HG03060 (cell line): ENCODE data around the gene GAB2.

ENCODE experiments used
- ATAC-seq: cut with Tn5 transposase; IDR thresholded peaks from one replicate; pipeline ENCODE4 v1.9.1; 2021; ENCODE audit warnings: low read depth, moderate number of reproducible peaks; ENCODE audit not compliant: unreplicated experiment

Gene GAB2

DNA sequence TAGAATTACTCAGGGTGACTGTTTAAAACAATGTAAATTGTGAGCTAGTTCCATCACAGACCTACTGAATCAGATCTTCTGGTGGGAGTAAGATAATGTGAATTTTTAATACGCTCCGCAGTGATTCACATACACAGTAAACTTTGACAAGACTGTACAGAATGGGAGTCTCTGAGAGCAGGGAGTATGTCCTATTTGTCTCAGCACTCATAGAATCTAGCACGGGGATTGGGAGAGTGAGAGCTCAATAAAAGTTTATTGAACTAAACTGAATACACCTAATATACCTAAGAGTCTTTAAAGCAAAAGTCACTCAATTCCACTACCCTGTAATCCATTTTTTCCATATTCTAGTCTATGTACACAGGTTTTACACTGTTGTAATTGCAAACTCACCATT, 11.2 kb upstream of the GAB2 start:
- ATAC-seq, result no peak

DNA sequence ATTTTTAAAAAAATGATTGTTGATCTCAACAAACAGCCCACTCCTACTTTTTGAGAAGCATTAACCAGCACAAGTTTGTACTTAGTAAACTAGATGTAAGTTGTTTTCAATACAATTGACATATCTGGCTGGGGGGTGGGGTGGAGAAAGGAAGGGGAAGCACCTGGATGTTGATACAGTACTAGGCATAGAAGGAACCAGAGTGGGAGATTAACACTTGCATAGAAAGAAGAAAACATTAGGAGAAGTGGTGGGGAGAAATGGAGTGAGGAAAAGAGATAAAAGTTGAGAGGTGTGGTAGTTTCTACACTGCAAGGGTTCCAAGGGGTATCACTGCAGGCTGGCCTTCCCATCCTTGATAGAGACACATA, 10.6 kb upstream of the GAB2 start:
- no peak for ATAC-seq

DNA sequence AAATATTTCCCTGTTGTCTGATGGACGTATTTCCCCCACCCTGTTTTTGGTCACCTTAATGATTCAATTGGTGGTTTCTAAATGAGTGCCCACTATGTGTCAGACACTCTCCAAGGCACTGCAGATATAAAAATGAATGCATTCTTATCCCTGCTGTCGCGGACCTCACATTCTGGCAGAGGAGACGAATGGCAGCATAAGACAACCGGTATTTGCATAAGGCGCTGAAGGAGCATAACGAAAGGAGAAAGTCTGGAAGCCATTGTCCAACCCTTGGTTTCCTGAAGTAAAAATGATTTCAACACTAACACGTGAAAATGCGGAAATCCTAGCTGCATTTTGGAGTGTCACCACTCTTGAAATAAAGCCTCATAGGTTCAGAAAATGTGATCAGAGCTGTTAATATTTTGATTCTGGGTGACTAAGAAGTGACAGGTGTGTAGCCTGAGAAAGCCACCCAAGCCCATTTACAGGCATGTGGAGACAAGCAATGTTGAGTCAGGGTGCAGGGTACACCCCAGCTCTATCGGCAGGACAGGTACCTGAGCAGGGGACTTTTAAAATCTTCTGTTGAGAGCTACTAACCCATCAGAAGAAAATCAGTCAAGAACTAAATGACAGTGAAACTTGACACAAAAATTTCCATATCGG, 10.1 kb upstream of the GAB2 start:
- no peak for ATAC-seq

DNA sequence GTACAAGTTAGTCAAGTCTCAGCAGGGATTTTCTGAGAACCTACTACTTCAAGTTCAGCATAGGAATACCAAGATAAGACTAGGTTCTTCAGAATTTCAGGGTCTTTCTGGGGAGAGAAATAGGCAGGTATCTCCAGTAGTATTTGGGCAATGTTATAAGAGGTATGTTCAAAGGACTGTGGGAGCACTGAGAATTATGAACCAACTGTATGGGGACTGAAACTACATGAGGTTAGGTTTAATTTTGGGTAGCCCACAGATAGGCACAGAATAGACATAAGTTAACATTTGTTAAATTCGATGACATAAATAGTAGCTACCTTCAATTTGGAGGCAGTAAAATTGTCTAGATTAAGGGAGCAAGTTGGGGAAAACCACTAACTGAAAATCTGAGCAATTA, 9.2 kb upstream of the GAB2 start:
- ATAC-seq, result no peak

DNA sequence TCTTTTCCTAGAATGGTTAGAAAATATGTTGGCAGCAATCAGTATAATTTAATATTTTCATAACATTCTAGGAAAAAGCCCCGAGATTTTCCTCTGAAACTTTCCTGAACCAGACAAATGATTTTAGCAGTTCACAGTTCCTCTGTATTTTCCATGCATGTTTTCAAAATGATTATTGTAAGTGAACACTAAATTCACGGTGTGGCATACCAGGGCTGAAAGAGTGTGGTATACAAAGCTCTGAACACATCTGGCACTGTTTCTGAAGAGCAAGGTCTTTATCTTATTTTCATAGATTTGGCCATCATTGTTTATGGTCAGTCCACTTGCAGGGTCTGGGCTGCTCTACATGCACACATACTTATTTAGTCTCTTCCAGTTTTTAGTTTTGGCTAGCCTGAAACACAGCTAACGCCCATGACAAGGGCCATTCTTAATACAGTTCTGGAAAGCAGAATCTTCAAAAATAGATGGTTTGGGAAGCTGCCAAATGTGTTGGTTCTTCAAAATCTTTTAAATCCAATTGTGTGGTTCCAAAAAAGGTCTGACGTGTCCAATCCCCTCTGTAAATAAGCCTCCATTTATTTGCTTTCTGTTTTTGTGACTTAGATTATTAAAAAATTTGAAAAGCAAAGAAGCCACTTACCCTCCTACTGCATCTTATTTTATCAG, 7.9 kb upstream of the GAB2 start:
- no peak for ATAC-seq

DNA sequence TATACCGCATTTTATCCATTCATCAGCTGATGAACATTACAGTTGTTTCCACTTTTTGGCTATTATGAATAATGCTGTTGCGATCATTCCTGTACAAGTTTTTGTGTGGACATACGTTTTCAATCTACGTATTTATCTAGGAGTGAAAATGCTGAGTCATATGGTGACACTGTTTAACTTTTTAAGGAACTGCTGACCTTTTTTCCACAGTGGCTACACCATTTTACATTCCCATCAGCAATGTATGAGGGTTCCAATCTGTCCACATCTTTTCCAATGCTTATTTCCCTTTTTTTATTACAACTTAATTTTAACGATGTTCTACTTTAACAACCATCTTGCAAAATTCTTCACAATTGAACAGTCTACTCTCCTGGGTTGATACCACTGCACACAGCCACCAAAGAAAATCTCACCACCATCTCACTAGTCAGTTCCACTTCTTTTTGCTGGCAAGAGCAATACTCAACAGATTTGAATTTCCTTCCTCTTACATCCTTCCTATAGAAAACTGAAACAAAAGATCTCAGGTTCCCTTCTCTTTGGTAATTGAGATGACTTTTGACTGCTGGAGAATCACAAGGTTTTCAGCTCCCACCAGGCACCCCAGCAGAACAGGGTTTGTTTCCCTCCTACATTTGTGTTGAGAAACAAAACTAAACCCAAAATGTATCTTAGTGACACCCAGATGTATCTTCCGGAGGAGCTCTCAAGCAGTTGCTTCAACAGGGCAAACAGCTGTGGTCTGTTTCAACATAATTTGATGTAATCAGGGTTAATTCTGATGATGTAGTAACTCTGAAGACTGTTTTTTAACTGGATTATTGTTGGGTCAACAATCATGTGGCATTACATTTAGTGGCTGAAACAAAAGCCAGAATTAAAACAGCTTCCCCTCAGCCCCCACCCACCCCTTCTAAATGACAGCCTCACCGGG, 7.0 kb upstream of the GAB2 start:
- no peak for ATAC-seq

DNA sequence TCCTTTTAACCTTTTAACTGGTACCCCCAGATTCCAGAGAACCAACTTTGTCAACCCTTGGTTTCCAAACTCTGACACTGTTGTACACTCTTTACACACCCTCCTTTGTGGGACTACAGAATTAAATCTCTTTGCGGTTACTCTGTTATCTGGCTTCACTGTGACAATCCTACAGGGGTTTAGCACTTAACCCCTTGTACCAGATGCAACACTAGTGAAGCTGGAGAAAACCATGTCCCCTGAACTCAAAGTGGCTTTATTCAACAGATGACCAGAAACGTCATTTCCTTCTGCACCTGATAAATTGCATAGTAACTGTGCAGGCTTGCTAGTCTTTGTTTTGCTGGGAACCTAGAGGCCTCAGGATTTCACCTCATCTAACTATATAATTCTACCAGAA, 5.6 kb upstream of the GAB2 start:
- no peak for ATAC-seq

DNA sequence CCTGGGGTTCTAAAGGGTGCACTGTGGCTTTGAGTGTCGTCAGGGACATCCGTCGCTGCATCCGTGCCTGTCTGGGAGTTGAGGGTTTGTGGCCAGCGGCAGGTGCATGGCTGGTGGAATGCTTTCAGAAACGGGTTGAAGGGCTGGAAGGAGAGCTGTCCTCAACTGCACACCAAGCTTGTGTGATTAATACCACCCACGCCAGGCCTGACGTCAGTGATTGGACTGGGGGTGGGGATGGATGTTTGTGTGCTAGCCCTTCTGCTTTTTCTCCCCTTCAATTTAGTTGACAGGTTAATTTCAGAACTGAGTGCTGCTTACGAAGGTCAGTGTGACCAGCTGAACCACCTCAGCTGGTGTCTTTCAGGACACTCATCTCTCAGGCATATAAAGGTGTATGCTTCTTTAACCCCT, 3.2 kb upstream of the GAB2 start:
- no peak for ATAC-seq

DNA sequence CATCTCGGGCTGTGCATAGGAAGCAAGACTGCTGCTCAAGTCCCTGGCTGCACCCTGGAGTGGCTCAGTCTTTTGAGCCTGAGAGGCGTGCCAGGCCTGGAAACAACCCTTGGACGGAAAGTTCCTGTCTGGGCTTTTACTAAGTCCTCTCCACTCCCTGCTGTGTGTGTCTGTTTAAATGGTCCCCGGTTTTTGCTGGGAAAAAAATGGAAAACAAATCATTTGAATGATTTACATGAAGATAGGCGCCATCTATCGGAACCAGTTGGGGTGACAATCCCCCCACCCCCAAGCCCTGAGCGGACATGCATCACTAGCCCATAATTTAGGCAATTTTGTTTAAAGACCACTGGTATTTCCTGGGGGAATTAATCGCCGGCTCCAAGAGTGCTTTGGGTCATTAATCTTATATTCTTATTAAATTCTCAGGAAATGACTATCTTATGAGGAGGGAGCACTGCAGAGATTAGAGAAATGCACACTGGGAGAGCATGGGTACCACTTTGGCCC, 2.7 kb upstream of the GAB2 start:
- no peak for ATAC-seq

DNA sequence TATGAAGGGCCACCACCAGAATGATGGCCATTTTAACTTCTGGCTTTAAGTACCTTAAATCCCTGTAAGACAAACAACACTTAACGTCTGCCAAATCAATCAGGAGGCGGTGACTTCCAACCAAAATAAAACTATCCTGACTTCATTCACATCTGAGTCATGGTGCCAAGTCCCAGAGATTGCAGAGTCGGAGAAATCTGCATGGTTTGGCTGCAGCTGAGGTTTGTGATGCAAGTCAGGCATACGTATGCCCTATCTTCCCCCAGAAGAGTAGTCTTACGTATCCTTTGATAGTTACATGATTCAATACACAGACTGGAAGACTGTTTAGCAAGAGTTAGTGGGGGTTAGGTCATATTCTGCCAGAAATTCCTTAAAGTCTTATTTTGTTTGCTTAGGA, 1.7 kb upstream of the GAB2 start:
- ATAC-seq, result no peak

DNA sequence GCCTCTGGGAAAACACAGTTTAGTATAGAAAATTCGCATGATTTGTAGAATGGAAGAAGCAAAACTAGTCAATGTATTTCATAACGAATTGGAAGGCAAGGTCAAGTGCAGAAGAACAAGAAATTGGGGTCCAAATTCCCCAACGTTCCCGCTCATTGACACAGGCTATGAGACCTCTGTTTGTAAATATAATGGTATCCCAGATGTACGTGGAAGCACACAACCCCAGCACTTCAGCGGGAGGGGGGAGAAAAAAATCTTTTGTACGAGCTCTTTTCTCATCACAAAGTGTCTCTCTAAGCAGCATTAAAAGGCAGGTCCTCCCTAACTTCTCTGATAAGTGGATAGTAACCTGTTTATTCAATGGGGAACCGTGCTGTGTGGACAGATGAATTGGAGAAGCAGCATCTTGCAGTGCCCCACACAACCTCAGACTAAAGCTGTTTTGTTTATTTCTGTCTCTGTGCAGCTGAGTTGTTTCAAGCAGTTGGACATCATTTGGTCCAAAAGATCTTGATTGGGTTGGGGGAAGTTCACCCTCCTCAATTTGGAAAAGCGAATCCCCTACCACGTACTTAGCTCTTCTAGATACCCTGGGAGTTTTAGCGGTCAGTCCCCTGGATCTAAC, 1.1 kb upstream of the GAB2 start:
- ATAC-seq, result no peak

DNA sequence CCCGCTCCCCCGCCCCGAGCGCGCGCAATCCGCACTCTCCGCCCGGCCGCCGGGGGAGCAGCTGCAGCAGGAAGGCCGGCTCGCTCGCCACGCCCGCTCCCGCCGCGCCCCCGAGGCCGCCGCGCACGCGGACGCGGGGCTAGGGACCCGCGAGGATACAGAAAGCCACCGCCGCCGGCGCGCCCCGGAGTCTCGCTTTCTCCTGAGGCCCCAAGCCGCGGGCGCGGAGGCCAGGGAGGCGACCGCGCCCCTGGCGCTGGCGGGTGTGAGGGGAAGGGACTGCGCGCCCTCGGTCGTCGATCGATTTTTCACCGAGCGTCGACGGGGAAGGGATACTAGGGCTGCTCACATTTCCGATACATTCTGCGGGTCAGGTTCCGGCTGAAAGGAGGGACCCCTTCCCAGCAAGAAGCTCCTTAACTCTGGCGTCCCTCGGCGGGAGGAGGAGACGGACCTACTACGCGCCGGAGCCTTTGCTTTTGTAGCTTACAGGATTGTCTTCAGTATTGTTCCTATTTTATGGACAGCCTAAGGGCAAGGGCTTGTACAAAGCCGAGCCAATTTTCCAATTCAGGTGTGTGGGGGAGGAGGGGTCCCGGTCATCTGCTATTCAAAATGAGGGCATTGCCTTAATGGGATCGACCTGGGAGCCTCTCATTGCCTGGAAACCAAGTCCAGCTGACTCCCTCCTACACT, 416 bp upstream of the GAB2 start:
- no peak for ATAC-seq

DNA sequence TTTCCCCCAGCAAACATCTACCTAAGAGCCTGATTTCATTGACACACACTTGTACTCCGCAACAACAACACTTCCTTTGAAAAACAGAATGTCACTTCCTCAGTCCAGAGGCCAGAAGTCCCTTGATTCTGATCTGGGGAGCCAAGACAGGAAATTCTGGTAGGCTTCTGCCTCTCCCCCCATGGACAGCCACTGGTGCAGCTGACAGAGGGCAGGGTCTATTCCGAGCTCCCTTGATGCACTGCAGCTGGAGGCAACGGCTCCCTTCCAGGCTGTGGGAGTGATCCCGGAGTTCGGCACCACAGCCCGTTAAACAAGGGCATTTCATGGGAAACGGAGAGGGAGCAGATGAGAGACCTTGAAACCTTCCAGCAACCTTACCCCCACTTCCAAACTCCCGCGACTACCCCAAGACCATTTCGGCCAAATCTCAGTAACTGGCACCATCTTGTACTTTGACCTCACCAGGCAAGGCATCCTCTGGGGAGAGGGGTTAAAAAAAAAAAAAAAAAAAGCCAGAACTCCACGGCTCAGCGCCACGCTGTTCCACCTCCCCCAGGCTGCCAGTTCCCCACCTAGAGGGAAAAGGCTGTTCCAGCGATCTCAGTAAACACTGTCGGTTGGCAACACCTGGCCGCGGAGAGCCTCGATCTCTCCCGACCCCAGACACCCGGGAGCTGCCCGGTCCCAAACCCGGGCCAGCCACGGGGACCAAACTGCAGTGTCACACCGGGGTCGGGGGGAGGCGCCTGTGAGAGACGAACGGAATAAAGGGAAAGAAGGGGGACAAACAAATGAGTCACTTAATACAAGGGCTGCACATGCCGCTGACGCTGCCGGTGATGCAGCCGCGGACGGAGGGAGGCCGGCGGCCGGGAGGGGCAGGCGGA, 1.1 kb downstream of the GAB2 start:
- peak; percentile 38 for ATAC-seq

DNA sequence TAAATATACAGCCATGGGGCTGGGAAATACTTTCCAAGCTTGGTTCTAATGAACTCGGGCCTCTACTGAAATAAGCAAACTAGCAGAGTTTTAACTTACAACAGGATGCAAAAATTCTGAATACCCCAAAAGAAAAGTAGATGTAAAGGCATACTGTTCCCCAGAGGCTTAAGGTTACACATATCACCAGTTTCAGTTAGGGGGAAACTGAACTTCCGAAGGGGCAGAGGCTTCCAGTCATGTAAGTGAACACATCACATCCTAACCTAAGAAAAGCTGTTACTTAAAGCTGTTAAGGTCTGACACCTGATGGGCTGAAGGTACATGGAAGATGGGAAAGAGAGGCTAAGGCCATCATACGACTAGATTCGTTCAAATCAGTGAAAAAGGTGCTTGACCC, 2.3 kb downstream of the GAB2 start:
- no peak for ATAC-seq

DNA sequence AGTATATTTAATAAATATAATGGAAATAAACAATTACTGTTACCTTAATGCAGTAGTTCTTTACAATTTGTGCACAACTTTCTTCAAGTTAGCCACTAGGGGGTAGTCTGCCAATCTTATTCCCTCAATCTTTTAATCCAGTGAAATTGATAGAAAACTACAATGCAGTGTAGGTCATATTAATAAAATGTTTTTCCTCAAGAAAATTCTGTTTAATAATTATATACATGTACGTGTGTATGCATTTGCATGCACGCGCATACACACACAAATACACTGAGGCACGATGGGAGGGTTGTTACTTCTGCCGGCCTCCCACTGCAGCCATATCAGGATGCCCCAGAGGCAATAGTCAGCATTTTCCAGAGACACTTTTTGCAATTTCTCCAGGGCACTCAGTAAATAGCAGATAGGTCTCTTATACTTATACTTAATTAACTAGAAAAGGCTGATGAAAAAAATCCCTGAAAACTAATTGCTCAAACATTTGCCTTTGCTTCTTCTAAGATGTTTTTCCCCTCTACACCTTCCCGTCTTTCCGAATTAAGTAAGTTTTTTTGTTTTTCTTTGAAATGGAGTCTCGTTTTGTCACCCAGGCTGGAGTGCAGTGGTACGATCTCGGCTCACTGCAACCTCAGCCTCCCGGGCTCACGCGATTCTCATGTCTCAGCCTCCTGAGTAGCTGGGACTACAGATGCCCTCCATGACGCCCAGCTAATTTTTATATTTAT, 3.1 kb downstream of the GAB2 start:
- no peak for ATAC-seq

DNA sequence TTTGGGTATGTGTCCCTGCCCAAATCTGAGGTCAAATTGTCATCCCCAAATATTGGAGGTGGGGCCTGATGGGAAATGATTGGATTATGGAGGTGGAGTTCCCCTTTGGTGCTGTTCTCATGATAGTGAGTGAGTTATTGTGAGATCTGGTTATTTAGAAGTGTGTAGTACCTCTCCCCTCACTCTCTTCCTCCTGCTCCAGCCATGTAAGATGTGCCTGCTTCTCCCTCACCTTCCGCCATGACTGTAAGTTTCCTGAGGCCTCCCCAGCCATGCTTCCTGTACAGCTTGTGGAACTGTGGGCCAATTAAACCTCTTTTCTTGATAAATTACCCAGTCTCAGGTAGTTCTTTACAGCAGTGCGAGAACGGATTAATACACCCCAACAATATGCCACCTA, 9.0 kb downstream of the GAB2 start:
- no peak for ATAC-seq

DNA sequence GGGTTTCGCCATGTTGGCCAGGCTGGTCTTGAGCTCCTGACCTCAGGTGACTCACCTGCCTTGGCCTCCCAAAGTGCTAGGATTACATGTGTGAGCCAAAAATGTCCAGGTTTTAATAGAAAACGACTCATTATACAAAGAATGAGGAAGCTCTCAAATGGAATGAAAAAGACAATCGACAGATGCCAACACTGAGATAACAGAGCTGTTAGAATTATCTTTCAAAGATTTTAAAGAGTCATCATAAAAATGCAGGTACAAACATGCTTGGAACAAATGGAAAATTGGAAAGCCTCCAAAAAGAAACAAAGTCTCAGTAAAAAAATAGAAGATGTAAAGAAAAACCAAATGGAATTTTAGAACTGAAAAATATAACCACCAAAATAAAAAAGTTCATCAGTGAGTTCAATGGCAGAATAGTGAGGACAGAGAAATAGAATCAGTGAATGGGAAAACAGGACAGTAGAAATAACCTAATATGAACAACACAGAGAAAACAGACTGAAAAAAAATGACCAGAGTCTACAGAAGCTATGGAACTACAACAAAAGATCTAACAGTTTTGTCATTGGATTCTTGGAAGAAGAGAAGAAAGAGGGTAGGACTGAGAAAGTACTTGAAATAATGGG, 10.9 kb downstream of the GAB2 start:
- ATAC-seq, result no peak

DNA sequence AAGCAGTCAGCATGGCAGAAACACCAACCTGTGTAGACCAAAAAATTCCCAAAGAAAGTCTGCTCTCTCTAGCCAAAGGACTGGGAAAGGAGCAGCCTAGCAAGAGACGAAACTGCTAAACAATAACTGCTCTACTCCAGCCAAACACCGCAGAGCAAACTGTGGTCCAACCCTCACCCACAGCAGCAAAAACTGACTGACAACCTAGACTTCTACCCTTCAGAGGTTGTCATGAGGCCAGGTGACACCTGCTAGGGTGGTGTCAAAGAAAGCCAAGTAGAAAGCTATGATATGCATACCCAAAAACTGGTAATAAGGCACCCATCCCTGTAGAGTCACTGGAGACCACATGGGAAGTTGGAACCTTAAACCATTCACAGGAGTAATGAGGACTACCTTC, 11.8 kb downstream of the GAB2 start:
- ATAC-seq, result no peak
